K562 (cell line): ENCODE results near the gene OBSCN. TPM values are rescaled to one million over a fixed set of nuclear protein-coding genes. Genes with fewer than 3 reads are reported as not detected.

Experiments
- BRD4 ChIP-seq: fragments of 200-600 bp; sonication (generic); IDR thresholded peaks from 2 replicates; pipeline ENCODE4 v1.6.1; 2017; ENCODE audit warnings: inconsistent platforms
- DPF2 ChIP-seq: fragments of 450-650 bp; IDR thresholded peaks from 2 replicates; pipeline ENCODE4 v1.6.1; 2016
- MAFF ChIP-seq: IDR thresholded peaks from 2 replicates; pipeline ENCODE4 v1.6.1; 2012; ENCODE audit warnings: low read length, improper control_type of control experiment
- PHTF2 ChIP-seq: fragments of 250-450 bp; sonication (Bioruptor Pico); IDR thresholded peaks from 2 replicates; pipeline ENCODE4 v1.5.0; 2021; ENCODE audit warnings: mild to moderate bottlenecking
- SOX6 ChIP-seq: fragments of 450-650 bp; IDR thresholded peaks from 2 replicates; pipeline ENCODE4 v1.6.1; 2014; ENCODE audit warnings: mild to moderate bottlenecking
- ZNF696 ChIP-seq: fragments of 250-450 bp; sonication (Bioruptor Pico); conservative IDR thresholded peaks from 2 replicates; pipeline ENCODE4 v1.4.0; 2020; ENCODE audit warnings: mild to moderate bottlenecking, moderate library complexity
- polyA plus RNA-seq, 8 experiments: library from polyadenylated mRNA; depleted of rRNA in 4 of 8; stranded (reverse) in 5 of 8; unstranded in 3 of 8; fragments of >200 nt; fragmentation: Nextera tagmentation in 2 of 8; fragmentation: Illumina TruSeq in 1 of 8; extraction: Ambion mirVana in 2 of 8; extraction: Trizol in 1 of 8; gene quantifications; 2 replicates each; pipeline versions ENCODE4 v1.2.1 to v1.2.3, GENCODE V29; 2011 to 2014; ENCODE audit warnings: inconsistent platforms in 1 of 8, missing spikeins in 1 of 8
- total RNA-seq, 7 experiments: library from RNA; depleted of rRNA in 6 of 7; stranded (reverse); fragments of >200 nt in 6 of 7; fragmentation: Illumina TruSeq in 2 of 7; extraction: Trizol in 2 of 7; gene quantifications; 2 replicates each; pipeline versions ENCODE4 v1.2.1 to v1.2.3, GENCODE V29; 2011 to 2021; ENCODE audit warnings: low replicate concordance in 1 of 7
- TF ChIP-seq, protein P1 (sequence below): fragments of 450-650 bp; IDR thresholded peaks from 2 replicates; pipeline ENCODE4 v1.6.1; 2016; ENCODE audit warnings: mild to moderate bottlenecking, moderate library complexity
- TF ChIP-seq, protein P2 (sequence below): fragments of 450-650 bp; IDR thresholded peaks from 2 replicates; pipeline ENCODE4 v1.7.1; 2018; ENCODE audit warnings: mild to moderate bottlenecking, low read depth; ENCODE audit not compliant: partially characterized antibody
- TF ChIP-seq, protein P3 (sequence below): sonication (generic); formaldehyde crosslinking; IDR thresholded peaks from 2 replicates; pipeline ENCODE4 v1.8.1; 2022; ENCODE audit warnings: missing genetic modification reagents
- TF ChIP-seq, protein P4 (sequence below): fragments of 450-650 bp; IDR thresholded peaks from 2 replicates; pipeline ENCODE4 v1.6.1; 2016; ENCODE audit warnings: antibody characterized with exemption

The OBSCN gene
- total and polyA plus RNA-seq, 9 of the 15 experiments (the other 6 are each of a cell fraction or from before 2014, with no cell fraction given) = 0.18 to 19.7 (median 3.6) TPM

DNA sequence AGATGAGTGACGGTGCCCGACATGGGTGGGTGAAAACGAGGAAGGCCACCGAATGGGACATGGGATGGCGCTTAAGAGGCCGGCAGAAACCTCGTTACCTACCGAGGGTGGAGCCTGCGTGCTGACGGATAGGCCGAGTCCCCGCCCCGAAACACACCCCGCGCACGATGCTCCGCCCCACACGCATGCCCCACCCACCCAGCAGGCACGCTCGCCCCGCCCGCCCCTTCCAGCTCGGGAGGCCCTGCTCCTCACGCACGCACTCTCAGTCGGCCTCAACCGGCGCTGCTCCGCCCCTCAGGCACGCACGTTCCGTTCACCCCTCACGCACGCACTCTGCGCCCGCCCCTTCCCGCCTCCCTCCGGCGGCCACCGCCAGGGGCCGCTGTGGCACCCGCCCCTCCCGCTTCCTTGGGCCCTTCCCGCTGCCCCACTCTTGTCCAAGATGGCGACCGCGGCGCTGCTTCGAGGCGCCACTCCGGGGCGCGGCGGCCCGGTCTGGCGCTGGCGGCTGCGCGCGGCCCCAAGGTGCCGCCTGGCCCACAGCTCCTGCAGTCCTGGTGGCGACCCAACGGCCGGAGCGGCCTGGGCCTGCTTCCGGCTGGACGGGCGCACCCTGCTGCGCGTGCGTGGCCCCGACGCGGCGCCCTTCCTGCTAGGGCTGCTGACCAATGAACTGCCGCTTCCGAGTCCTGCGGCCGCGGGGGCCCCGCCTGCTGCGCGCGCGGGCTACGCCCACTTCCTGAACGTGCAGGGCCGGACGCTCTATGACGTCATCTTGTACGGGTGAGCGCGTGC, 42.3 kb upstream of the OBSCN start, which contains the start of gene IBA57 (continued):
- TF ChIP-seq, protein P1, sequence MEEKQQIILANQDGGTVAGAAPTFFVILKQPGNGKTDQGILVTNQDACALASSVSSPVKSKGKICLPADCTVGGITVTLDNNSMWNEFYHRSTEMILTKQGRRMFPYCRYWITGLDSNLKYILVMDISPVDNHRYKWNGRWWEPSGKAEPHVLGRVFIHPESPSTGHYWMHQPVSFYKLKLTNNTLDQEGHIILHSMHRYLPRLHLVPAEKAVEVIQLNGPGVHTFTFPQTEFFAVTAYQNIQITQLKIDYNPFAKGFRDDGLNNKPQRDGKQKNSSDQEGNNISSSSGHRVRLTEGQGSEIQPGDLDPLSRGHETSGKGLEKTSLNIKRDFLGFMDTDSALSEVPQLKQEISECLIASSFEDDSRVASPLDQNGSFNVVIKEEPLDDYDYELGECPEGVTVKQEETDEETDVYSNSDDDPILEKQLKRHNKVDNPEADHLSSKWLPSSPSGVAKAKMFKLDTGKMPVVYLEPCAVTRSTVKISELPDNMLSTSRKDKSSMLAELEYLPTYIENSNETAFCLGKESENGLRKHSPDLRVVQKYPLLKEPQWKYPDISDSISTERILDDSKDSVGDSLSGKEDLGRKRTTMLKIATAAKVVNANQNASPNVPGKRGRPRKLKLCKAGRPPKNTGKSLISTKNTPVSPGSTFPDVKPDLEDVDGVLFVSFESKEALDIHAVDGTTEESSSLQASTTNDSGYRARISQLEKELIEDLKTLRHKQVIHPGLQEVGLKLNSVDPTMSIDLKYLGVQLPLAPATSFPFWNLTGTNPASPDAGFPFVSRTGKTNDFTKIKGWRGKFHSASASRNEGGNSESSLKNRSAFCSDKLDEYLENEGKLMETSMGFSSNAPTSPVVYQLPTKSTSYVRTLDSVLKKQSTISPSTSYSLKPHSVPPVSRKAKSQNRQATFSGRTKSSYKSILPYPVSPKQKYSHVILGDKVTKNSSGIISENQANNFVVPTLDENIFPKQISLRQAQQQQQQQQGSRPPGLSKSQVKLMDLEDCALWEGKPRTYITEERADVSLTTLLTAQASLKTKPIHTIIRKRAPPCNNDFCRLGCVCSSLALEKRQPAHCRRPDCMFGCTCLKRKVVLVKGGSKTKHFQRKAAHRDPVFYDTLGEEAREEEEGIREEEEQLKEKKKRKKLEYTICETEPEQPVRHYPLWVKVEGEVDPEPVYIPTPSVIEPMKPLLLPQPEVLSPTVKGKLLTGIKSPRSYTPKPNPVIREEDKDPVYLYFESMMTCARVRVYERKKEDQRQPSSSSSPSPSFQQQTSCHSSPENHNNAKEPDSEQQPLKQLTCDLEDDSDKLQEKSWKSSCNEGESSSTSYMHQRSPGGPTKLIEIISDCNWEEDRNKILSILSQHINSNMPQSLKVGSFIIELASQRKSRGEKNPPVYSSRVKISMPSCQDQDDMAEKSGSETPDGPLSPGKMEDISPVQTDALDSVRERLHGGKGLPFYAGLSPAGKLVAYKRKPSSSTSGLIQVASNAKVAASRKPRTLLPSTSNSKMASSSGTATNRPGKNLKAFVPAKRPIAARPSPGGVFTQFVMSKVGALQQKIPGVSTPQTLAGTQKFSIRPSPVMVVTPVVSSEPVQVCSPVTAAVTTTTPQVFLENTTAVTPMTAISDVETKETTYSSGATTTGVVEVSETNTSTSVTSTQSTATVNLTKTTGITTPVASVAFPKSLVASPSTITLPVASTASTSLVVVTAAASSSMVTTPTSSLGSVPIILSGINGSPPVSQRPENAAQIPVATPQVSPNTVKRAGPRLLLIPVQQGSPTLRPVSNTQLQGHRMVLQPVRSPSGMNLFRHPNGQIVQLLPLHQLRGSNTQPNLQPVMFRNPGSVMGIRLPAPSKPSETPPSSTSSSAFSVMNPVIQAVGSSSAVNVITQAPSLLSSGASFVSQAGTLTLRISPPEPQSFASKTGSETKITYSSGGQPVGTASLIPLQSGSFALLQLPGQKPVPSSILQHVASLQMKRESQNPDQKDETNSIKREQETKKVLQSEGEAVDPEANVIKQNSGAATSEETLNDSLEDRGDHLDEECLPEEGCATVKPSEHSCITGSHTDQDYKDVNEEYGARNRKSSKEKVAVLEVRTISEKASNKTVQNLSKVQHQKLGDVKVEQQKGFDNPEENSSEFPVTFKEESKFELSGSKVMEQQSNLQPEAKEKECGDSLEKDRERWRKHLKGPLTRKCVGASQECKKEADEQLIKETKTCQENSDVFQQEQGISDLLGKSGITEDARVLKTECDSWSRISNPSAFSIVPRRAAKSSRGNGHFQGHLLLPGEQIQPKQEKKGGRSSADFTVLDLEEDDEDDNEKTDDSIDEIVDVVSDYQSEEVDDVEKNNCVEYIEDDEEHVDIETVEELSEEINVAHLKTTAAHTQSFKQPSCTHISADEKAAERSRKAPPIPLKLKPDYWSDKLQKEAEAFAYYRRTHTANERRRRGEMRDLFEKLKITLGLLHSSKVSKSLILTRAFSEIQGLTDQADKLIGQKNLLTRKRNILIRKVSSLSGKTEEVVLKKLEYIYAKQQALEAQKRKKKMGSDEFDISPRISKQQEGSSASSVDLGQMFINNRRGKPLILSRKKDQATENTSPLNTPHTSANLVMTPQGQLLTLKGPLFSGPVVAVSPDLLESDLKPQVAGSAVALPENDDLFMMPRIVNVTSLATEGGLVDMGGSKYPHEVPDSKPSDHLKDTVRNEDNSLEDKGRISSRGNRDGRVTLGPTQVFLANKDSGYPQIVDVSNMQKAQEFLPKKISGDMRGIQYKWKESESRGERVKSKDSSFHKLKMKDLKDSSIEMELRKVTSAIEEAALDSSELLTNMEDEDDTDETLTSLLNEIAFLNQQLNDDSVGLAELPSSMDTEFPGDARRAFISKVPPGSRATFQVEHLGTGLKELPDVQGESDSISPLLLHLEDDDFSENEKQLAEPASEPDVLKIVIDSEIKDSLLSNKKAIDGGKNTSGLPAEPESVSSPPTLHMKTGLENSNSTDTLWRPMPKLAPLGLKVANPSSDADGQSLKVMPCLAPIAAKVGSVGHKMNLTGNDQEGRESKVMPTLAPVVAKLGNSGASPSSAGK = 0 out of 2 replicates have a peak, but pooled peaks have one; percentile 52
- TF ChIP-seq PHTF2 (CRISPR knock-in tag) = no peak
- TF ChIP-seq MAFF = no peak
- no peak for TF ChIP-seq DPF2
- 0 out of 2 replicates have a peak, but pooled peaks have one; percentile 82 for TF ChIP-seq BRD4
- TF ChIP-seq, protein P2, sequence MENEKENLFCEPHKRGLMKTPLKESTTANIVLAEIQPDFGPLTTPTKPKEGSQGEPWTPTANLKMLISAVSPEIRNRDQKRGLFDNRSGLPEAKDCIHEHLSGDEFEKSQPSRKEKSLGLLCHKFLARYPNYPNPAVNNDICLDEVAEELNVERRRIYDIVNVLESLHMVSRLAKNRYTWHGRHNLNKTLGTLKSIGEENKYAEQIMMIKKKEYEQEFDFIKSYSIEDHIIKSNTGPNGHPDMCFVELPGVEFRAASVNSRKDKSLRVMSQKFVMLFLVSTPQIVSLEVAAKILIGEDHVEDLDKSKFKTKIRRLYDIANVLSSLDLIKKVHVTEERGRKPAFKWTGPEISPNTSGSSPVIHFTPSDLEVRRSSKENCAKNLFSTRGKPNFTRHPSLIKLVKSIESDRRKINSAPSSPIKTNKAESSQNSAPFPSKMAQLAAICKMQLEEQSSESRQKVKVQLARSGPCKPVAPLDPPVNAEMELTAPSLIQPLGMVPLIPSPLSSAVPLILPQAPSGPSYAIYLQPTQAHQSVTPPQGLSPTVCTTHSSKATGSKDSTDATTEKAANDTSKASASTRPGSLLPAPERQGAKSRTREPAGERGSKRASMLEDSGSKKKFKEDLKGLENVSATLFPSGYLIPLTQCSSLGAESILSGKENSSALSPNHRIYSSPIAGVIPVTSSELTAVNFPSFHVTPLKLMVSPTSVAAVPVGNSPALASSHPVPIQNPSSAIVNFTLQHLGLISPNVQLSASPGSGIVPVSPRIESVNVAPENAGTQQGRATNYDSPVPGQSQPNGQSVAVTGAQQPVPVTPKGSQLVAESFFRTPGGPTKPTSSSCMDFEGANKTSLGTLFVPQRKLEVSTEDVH = peak; percentile 57
- no peak for TF ChIP-seq ZNF696 (CRISPR knock-in tag)
- TF ChIP-seq, protein P3, sequence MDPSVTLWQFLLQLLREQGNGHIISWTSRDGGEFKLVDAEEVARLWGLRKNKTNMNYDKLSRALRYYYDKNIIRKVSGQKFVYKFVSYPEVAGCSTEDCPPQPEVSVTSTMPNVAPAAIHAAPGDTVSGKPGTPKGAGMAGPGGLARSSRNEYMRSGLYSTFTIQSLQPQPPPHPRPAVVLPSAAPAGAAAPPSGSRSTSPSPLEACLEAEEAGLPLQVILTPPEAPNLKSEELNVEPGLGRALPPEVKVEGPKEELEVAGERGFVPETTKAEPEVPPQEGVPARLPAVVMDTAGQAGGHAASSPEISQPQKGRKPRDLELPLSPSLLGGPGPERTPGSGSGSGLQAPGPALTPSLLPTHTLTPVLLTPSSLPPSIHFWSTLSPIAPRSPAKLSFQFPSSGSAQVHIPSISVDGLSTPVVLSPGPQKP = no peak
- peak; percentile 85 for TF ChIP-seq SOX6
- TF ChIP-seq, protein P4, sequence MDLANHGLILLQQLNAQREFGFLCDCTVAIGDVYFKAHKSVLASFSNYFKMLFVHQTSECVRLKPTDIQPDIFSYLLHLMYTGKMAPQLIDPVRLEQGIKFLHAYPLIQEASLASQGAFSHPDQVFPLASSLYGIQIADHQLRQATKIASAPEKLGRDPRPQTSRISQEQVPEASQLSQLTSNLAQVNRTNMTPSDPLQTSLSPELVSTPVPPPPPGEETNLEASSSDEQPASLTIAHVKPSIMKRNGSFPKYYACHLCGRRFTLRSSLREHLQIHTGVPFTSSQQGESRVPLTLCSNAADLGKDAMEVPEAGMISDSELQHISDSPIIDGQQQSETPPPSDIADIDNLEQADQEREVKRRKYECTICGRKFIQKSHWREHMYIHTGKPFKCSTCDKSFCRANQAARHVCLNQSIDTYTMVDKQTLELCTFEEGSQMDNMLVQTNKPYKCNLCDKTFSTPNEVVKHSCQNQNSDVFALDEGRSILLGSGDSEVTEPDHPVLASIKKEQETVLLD = peak; percentile 95
